Retinal pigment epithelial cell (primary cell): ENCODE measurements around the gene PLCB4.

Experiments used
- DNase-seq: peaks from one replicate; pipeline ENCODE4 v3.0.0-alpha.2; 2010; ENCODE audit warnings: low read depth
- H3K4me3 ChIP-seq: 2 replicates; pipeline ENCODE4 v1.5.1; 2011; ENCODE audit warnings: mild to moderate bottlenecking, low read length, control low read depth, moderate library complexity
- TF ChIP-seq, protein P1 (sequence below): conservative IDR thresholded peaks from 2 replicates; pipeline ENCODE4 v1.5.1; 2011; ENCODE audit warnings: low read depth, low read length, control low read depth, inconsistent platforms

PLCB4 gene

DNA sequence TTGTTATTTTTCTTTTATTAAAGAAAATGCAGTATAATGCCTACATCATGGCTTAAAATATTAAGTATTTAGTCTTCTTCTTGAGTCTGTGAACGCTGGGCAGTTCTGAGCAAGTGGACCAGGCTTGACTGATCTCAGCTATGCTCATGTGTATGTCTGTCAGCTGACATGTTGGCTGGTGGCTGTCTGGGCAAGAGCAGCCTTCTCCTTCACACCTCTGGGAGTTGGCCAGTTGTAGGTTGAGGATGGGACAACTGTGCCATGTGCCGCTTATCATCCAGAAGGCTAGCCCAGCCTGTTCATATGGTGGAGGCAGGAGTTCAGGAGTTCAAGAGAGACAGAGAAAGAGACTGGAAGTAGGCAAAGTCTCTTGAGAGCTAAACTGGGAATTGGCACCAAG, 175.9 kb downstream of the PLCB4 start:
- H3K4me3 ChIP-seq: no peak overlapping the region
- TF ChIP-seq, protein P1, sequence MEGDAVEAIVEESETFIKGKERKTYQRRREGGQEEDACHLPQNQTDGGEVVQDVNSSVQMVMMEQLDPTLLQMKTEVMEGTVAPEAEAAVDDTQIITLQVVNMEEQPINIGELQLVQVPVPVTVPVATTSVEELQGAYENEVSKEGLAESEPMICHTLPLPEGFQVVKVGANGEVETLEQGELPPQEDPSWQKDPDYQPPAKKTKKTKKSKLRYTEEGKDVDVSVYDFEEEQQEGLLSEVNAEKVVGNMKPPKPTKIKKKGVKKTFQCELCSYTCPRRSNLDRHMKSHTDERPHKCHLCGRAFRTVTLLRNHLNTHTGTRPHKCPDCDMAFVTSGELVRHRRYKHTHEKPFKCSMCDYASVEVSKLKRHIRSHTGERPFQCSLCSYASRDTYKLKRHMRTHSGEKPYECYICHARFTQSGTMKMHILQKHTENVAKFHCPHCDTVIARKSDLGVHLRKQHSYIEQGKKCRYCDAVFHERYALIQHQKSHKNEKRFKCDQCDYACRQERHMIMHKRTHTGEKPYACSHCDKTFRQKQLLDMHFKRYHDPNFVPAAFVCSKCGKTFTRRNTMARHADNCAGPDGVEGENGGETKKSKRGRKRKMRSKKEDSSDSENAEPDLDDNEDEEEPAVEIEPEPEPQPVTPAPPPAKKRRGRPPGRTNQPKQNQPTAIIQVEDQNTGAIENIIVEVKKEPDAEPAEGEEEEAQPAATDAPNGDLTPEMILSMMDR: no peak

DNA sequence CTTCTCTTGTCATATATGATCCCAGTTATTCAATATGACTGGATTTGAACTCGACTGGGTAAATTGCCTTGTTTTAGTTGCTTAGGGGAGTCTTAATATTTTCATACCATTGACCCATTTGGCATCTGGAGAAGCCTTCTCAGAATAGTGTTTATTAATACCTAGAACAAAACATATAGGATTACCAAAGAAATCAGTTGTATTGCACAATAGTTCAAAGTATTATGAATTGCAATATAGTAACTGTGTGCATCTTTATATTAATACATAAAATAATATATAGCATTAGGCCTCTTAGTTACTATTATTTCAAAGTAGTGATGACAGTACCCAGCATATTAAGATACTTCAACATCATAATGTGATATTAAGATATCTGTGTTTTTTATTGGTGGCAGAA, 177.8 kb downstream of the PLCB4 start:
- no peak for DNase-seq
- TF ChIP-seq, protein P1: no peak
- no peak overlapping the region for H3K4me3 ChIP-seq

More for the DNA sequence above, 175.9 kb downstream of the PLCB4 start:
- no peak for DNase-seq

- H3K4me3 ChIP-seq: no peak overlapping the region
- TF ChIP-seq, protein P1: no peak
- DNase-seq: no peak
These were observed 181.6 kb downstream of the PLCB4 start for GRCh38 chr20:9250511-9250910.

GRCh38 chr20:9253006-9253539, 184.2 kb downstream of the PLCB4 start:
- TF ChIP-seq, protein P1: no peak
- DNase-seq: no peak
- H3K4me3 ChIP-seq: no peak overlapping the region

- no peak overlapping the region for H3K4me3 ChIP-seq
- DNase-seq: peak; percentile 76
- TF ChIP-seq, protein P1: no peak
These were observed 186.3 kb downstream of the PLCB4 start for GRCh38 chr20:9255171-9255570.

- TF ChIP-seq, protein P1: no peak
- no peak overlapping the region for H3K4me3 ChIP-seq
- DNase-seq: no peak
These were observed 187.5 kb downstream of the PLCB4 start for GRCh38 chr20:9256393-9256792.

GRCh38 chr20:9258901-9259300, 190.0 kb downstream of the PLCB4 start:
- no peak overlapping the region for H3K4me3 ChIP-seq
- no peak for DNase-seq
- TF ChIP-seq, protein P1: no peak
